Measurements from ENCODE around the gene C19orf67. TPM values are rescaled to one million over a fixed set of nuclear protein-coding genes. Genes with fewer than 3 reads are reported as not detected.

Gene C19orf67
- total RNA-seq, 1 donor = not detected

GRCh38 chr19:14088634-14089411 lies 3.2 kb upstream of the C19orf67 start:
- no peak for DNase-seq (ENCODE audit: low read depth)
- no peak for TF ChIP-seq CTCF (IDR thresholded peaks at IDR 0.05; ENCODE audit: insufficient read depth, low read depth, low read length)
- peak overlapping the region; percentile 66 for H3K4me3 ChIP-seq (ENCODE audit: low read depth, low read length)

- no peak for TF ChIP-seq CTCF (IDR thresholded peaks at IDR 0.05; ENCODE audit: insufficient read depth, low read depth, low read length)
- H3K4me3 ChIP-seq (ENCODE audit: low read depth, low read length) = no peak overlapping the region
- DNase-seq (ENCODE audit: low read depth) = no peak
Observed at GRCh38 chr19:14086098-14086497, 515 bp upstream of the C19orf67 start.

- TF ChIP-seq CTCF (IDR thresholded peaks at IDR 0.05; ENCODE audit: insufficient read depth, low read depth, low read length) = no peak
- DNase-seq (ENCODE audit: low read depth) = no peak
- peak overlapping the region; percentile 86 for H3K4me3 ChIP-seq (ENCODE audit: low read depth, low read length)
Observed at GRCh38 chr19:14082675-14082960, 3.0 kb downstream of the C19orf67 start.

- no peak for TF ChIP-seq CTCF (IDR thresholded peaks at IDR 0.05; ENCODE audit: insufficient read depth, low read depth, low read length)
- H3K4me3 ChIP-seq (ENCODE audit: low read depth, low read length) = peak overlapping the region; percentile 86
- no peak for DNase-seq (ENCODE audit: low read depth)
Observed at GRCh38 chr19:14081797-14082674, 3.5 kb downstream of the C19orf67 start.

- TF ChIP-seq CTCF (IDR thresholded peaks at IDR 0.05; ENCODE audit: insufficient read depth, low read depth, low read length) = no peak
Observed at GRCh38 chr19:14080887-14081796, 4.4 kb downstream of the C19orf67 start.

GRCh38 chr19:14078411-14078810 lies 7.2 kb downstream of the C19orf67 start:
- H3K4me3 ChIP-seq (ENCODE audit: low read depth, low read length) = no peak overlapping the region
- no peak for DNase-seq (ENCODE audit: low read depth)
- TF ChIP-seq CTCF (IDR thresholded peaks at IDR 0.05; ENCODE audit: insufficient read depth, low read depth, low read length) = no peak

More at GRCh38 chr19:14080887-14081796, 4.4 kb downstream of the C19orf67 start:
- DNase-seq (ENCODE audit: low read depth) = peak; percentile 100
- H3K4me3 ChIP-seq (ENCODE audit: low read depth, low read length) = peak overlapping the region; percentile 86
